ENCODE data around the gene PLCL2.

Gene PLCL2

DNA sequence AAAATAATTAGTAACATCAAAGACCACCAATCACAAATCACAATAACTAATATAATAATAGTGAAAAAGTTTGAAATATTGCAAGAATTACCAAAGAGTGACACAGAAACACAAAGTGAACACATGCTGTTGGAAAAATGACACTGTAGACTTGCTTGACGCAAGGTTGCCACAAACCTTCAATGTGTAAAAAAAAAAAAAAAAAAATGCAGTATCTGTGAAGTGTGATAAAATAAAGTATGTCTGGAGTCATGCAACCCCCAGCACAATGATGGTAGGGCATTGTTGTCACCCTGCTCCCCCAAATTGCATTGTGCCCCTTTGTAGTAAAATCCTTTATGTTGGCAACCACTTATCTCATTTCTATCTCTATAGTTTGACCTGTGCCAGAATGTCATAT, 190.6 kb downstream of the PLCL2 start:
- CTCF ChIA-PET, result no interaction called here
- POLR2A ChIA-PET, result no interaction called here
- TF ChIP-seq, protein P1, sequence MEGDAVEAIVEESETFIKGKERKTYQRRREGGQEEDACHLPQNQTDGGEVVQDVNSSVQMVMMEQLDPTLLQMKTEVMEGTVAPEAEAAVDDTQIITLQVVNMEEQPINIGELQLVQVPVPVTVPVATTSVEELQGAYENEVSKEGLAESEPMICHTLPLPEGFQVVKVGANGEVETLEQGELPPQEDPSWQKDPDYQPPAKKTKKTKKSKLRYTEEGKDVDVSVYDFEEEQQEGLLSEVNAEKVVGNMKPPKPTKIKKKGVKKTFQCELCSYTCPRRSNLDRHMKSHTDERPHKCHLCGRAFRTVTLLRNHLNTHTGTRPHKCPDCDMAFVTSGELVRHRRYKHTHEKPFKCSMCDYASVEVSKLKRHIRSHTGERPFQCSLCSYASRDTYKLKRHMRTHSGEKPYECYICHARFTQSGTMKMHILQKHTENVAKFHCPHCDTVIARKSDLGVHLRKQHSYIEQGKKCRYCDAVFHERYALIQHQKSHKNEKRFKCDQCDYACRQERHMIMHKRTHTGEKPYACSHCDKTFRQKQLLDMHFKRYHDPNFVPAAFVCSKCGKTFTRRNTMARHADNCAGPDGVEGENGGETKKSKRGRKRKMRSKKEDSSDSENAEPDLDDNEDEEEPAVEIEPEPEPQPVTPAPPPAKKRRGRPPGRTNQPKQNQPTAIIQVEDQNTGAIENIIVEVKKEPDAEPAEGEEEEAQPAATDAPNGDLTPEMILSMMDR (IDR thresholded peaks at IDR 0.05; ENCODE audit: insufficient read depth, low read length, missing control alignments), result no peak
- DNase-seq (ENCODE audit: low read depth, low spot score), result no peak
- H3K4me3 ChIP-seq (ENCODE audit: low read depth, low read length), result no peak overlapping the region

DNA sequence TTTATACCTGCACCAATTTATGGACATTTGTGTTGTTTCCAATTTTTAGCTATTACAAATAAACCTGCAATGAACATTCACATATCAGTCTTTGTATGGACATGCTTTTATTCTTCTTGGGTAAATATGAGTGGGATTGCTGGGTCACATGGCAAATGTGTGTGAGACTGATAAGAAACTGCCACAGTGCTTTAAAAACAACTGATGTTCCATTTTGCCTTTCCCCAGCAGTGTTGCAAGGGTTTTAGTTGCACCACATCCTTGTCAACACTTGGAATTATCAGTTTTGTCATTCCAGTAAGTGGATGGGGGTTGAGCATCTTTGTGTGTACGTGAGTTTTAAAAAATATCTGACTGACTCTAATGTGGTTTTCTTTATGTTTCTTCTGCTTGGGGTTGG, 191.2 kb downstream of the PLCL2 start:
- no peak for DNase-seq (ENCODE audit: low read depth, low spot score)
- ChIA-PET POLR2A (no interaction called here), CTCF (no interaction called here)
- H3K4me3 ChIP-seq (ENCODE audit: low read depth, low read length), result no peak overlapping the region
- TF ChIP-seq, protein P1 (IDR thresholded peaks at IDR 0.05; ENCODE audit: insufficient read depth, low read length, missing control alignments), result no peak

DNA sequence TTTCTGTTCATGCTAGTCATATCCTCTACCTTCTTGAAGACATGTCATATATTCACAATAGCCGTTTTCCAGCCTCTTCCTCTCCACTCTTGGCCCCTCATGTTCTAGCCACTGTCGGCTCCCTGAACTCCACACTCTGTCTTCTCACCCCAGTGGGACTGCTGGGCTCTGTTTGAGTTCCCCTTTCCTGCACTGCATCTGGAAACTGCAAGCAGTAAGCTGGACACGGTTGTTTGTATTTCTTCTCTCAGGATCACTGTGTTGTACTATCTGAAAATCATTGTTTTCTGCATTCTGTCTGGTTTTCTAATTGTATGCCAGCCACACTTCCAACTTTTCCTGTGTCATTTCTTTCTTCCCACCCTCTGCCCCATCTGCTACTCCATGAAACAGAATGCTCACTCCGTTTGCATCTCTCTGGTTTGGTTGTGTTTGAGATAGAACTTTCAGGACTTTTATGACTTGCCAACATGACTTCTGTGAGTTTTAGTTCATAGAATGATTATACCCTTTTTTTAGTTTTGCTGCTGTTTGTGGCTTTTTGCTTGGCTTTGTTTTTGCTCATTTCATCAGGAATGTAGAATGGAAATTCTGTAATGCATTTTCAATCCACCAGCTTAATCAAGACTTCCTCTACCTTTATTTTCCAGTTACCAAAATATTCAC, 192.3 kb downstream of the PLCL2 start:
- H3K4me3 ChIP-seq (ENCODE audit: low read depth, low read length), result no peak overlapping the region
- TF ChIP-seq, protein P1 (IDR thresholded peaks at IDR 0.05; ENCODE audit: insufficient read depth, low read length, missing control alignments), result no peak
- CTCF ChIA-PET, result no interaction called here
- POLR2A ChIA-PET, result no interaction called here
- DNase-seq (ENCODE audit: low read depth, low spot score), result no peak

DNA sequence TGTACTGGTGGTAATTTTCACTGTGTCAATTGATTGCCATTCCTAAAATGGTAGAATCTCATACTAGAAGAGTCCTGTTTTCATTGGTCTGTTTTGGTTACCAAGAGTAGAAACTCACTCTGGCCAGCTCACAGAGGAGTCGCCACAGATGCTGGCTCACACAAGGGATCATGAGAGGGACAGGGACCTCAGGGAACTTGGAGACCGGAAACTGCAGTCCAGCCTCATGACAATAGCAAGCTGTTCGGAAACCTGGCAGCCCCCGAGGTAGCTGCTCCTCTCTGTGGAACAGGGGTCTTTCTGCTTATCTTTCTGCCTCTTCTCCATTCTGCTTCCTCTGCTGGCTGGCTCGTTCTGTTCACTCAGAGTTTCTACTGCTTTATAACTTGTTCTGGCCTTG, 192.9 kb downstream of the PLCL2 start:
- TF ChIP-seq, protein P1 (IDR thresholded peaks at IDR 0.05; ENCODE audit: insufficient read depth, low read length, missing control alignments), result no peak
- POLR2A ChIA-PET, result no interaction called here
- no peak overlapping the region for H3K4me3 ChIP-seq (ENCODE audit: low read depth, low read length)
- CTCF ChIA-PET, result no interaction called here
- DNase-seq (ENCODE audit: low read depth, low spot score), result no peak

DNA sequence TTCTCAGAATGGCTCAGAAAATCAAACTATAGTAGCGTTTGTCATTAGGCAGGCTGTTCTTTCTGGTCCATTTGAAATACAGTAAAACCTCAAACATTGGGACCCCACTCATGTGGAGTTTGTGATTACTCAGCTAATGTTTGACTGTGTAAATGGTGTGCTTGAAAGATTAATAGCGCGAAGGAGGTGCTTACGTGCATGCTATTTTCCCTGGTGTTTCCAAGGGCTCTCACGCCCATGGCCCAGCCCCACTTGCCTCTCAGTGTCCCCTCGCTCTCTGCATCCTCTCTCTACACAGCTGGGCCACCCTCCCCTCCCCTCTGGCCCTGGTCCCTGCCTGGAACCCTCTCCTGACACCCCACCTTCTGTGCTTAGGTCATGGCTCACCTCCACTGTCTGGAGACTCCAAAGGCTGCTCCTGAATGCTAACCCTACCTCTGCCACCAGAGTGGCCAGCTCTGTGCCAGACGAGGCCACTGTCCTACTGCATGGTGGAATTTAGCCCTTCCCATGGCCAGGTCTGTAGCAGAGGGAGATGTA, 194.2 kb downstream of the PLCL2 start:
- TF ChIP-seq, protein P1 (IDR thresholded peaks at IDR 0.05; ENCODE audit: insufficient read depth, low read length, missing control alignments), result no peak
- no peak overlapping the region for H3K4me3 ChIP-seq (ENCODE audit: low read depth, low read length)
- CTCF ChIA-PET, result no interaction called here
- DNase-seq (ENCODE audit: low read depth, low spot score), result no peak
- POLR2A ChIA-PET, result no interaction called here

DNA sequence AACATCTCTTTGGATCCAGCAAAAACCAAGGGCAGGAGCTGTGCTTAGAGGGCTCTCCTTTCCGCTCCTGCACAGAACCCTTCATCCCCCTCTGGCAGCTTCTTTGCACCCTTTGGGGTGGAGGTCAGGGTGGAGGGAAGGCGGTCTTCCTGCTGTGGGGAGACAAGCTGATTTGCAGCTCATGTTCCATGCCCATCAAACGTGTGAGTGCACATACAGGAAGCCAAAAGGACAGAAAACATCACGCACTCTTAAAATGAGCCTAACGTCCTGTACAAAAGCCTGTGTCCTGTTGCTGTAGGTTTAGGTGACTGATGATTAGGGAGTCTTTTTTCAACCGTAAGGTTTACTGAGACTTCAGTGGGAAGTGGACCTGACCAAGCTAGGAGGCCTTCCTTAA, 195.2 kb downstream of the PLCL2 start:
- CTCF ChIA-PET, result no interaction called here
- no peak overlapping the region for H3K4me3 ChIP-seq (ENCODE audit: low read depth, low read length)
- DNase-seq (ENCODE audit: low read depth, low spot score), result no peak
- TF ChIP-seq, protein P1 (IDR thresholded peaks at IDR 0.05; ENCODE audit: insufficient read depth, low read length, missing control alignments), result no peak
- POLR2A ChIA-PET, result no interaction called here
